ENCODE data around the gene EGFLAM.
A peak's percentile ranks its signal among the peaks of the same experiment; 100 is the strongest.

The EGFLAM gene

GRCh38 chr5:38478878-38479277 lies 220.5 kb downstream of the EGFLAM start:
- peaks cover 8% of the 10 kb centered on the region for H3K4me1 ChIP-seq (ENCODE audit: control insufficient read depth, insufficient read depth, low read length)
- DNase-seq (ENCODE audit: low read depth) = no peak
- no peak overlapping the region for H3K4me3 ChIP-seq (ENCODE audit: low read length)
- H3K27me3 ChIP-seq (replicated peaks; ENCODE audit: control insufficient read depth, insufficient read depth, low read length) = no peaks in the 10 kb centered on the region
- peaks cover 30% of the 10 kb centered on the region for H3K36me3 ChIP-seq (ENCODE audit: control insufficient read depth, insufficient read depth, low read length, severe bottlenecking)
- H3K9me3 ChIP-seq (ENCODE audit: control insufficient read depth, low read length) = no peaks in the 10 kb centered on the region
- H3K9ac ChIP-seq (ENCODE audit: low read length) = no peak overlapping the region

GRCh38 chr5:38479315-38479904 lies 221.1 kb downstream of the EGFLAM start:
- Histone ChIP-seq H3K27me3 (replicated peaks; ENCODE audit: control insufficient read depth, insufficient read depth, low read length) (no peaks in the 10 kb centered on the region), H3K36me3 (ENCODE audit: control insufficient read depth, insufficient read depth, low read length, severe bottlenecking) (peaks cover 34% of the 10 kb centered on the region), H3K9ac (ENCODE audit: low read length) (no peak overlapping the region), H3K4me1 (ENCODE audit: control insufficient read depth, insufficient read depth, low read length) (peaks cover 8% of the 10 kb centered on the region), H3K9me3 (ENCODE audit: control insufficient read depth, low read length) (no peaks in the 10 kb centered on the region), H3K4me3 (ENCODE audit: low read length) (no peak overlapping the region)
- no peak for DNase-seq (ENCODE audit: low read depth)

GRCh38 chr5:38483805-38484398 lies 225.5 kb downstream of the EGFLAM start:
- DNase-seq (ENCODE audit: low read depth) = no peak
- H3K4me3 ChIP-seq (ENCODE audit: low read length) = no peak overlapping the region
- no peak overlapping the region for H3K9ac ChIP-seq (ENCODE audit: low read length)
- no peaks in the 10 kb centered on the region for H3K27me3 ChIP-seq (replicated peaks; ENCODE audit: control insufficient read depth, insufficient read depth, low read length)
- no peaks in the 10 kb centered on the region for H3K9me3 ChIP-seq (ENCODE audit: control insufficient read depth, low read length)
- peaks cover 59% of the 10 kb centered on the region for H3K36me3 ChIP-seq (ENCODE audit: control insufficient read depth, insufficient read depth, low read length, severe bottlenecking)
- peaks cover 12% of the 10 kb centered on the region for H3K4me1 ChIP-seq (ENCODE audit: control insufficient read depth, insufficient read depth, low read length)

- no peaks in the 10 kb centered on the region for H3K9me3 ChIP-seq (ENCODE audit: control insufficient read depth, low read length)
- H3K4me1 ChIP-seq (ENCODE audit: control insufficient read depth, insufficient read depth, low read length) = no peaks in the 10 kb centered on the region
- H3K36me3 ChIP-seq (ENCODE audit: control insufficient read depth, insufficient read depth, low read length, severe bottlenecking) = peaks cover 53% of the 10 kb centered on the region
- no peak for DNase-seq (ENCODE audit: low read depth)
- H3K27me3 ChIP-seq (replicated peaks; ENCODE audit: control insufficient read depth, insufficient read depth, low read length) = no peaks in the 10 kb centered on the region
- H3K4me3 ChIP-seq (ENCODE audit: low read length) = no peak overlapping the region
- H3K9ac ChIP-seq (ENCODE audit: low read length) = no peak overlapping the region
Measured at GRCh38 chr5:38494175-38494574, 235.8 kb downstream of the EGFLAM start.

- no peaks in the 10 kb centered on the region for H3K4me1 ChIP-seq (ENCODE audit: control insufficient read depth, insufficient read depth, low read length)
- H3K9me3 ChIP-seq (ENCODE audit: control insufficient read depth, low read length) = no peaks in the 10 kb centered on the region
- no peak overlapping the region for H3K9ac ChIP-seq (ENCODE audit: low read length)
- H3K36me3 ChIP-seq (ENCODE audit: control insufficient read depth, insufficient read depth, low read length, severe bottlenecking) = peaks cover 51% of the 10 kb centered on the region
- H3K27me3 ChIP-seq (replicated peaks; ENCODE audit: control insufficient read depth, insufficient read depth, low read length) = no peaks in the 10 kb centered on the region
- H3K4me3 ChIP-seq (ENCODE audit: low read length) = no peak overlapping the region
- DNase-seq (ENCODE audit: low read depth) = no peak
Measured at GRCh38 chr5:38494763-38495162, 236.4 kb downstream of the EGFLAM start.

GRCh38 chr5:38497946-38498345 lies 239.6 kb downstream of the EGFLAM start:
- H3K27me3 ChIP-seq (replicated peaks; ENCODE audit: control insufficient read depth, insufficient read depth, low read length) = no peaks in the 10 kb centered on the region
- H3K36me3 ChIP-seq (ENCODE audit: control insufficient read depth, insufficient read depth, low read length, severe bottlenecking) = peaks cover 32% of the 10 kb centered on the region
- H3K4me3 ChIP-seq (ENCODE audit: low read length) = no peak overlapping the region
- no peak overlapping the region for H3K9ac ChIP-seq (ENCODE audit: low read length)
- peaks cover 6% of the 10 kb centered on the region for H3K4me1 ChIP-seq (ENCODE audit: control insufficient read depth, insufficient read depth, low read length)
- peak; percentile 21 for DNase-seq (ENCODE audit: low read depth)
- no peaks in the 10 kb centered on the region for H3K9me3 ChIP-seq (ENCODE audit: control insufficient read depth, low read length)

- H3K36me3 ChIP-seq (ENCODE audit: control insufficient read depth, insufficient read depth, low read length, severe bottlenecking) = peaks cover 25% of the 10 kb centered on the region
Measured at GRCh38 chr5:38500573-38501260, 242.4 kb downstream of the EGFLAM start.

GRCh38 chr5:38506302-38506701 lies 247.9 kb downstream of the EGFLAM start:
- Histone ChIP-seq H3K4me1 (ENCODE audit: control insufficient read depth, insufficient read depth, low read length) (peaks cover 17% of the 10 kb centered on the region), H3K4me3 (ENCODE audit: low read length) (no peak overlapping the region), H3K36me3 (ENCODE audit: control insufficient read depth, insufficient read depth, low read length, severe bottlenecking) (peaks cover 35% of the 10 kb centered on the region), H3K9me3 (ENCODE audit: control insufficient read depth, low read length) (no peaks in the 10 kb centered on the region), H3K9ac (ENCODE audit: low read length) (no peak overlapping the region), H3K27me3 (replicated peaks; ENCODE audit: control insufficient read depth, insufficient read depth, low read length) (no peaks in the 10 kb centered on the region)
- DNase-seq (ENCODE audit: low read depth) = no peak

More at GRCh38 chr5:38500573-38501260, 242.4 kb downstream of the EGFLAM start:
- peaks cover 6% of the 10 kb centered on the region for H3K4me1 ChIP-seq (ENCODE audit: control insufficient read depth, insufficient read depth, low read length)
- H3K9ac ChIP-seq (ENCODE audit: low read length) = no peak overlapping the region
- no peak overlapping the region for H3K4me3 ChIP-seq (ENCODE audit: low read length)
- H3K9me3 ChIP-seq (ENCODE audit: control insufficient read depth, low read length) = no peaks in the 10 kb centered on the region
- DNase-seq (ENCODE audit: low read depth) = peak; percentile 52
- H3K27me3 ChIP-seq (replicated peaks; ENCODE audit: control insufficient read depth, insufficient read depth, low read length) = no peaks in the 10 kb centered on the region

- Histone ChIP-seq H3K9me3 (ENCODE audit: control insufficient read depth, low read length) (no peaks in the 10 kb centered on the region), H3K4me3 (ENCODE audit: low read length) (peak overlapping the region; percentile 30), H3K36me3 (ENCODE audit: control insufficient read depth, insufficient read depth, low read length, severe bottlenecking) (peaks cover 37% of the 10 kb centered on the region), H3K4me1 (ENCODE audit: control insufficient read depth, insufficient read depth, low read length) (peaks cover 17% of the 10 kb centered on the region), H3K9ac (ENCODE audit: low read length) (peak overlapping the region; percentile 26), H3K27me3 (replicated peaks; ENCODE audit: control insufficient read depth, insufficient read depth, low read length) (no peaks in the 10 kb centered on the region)
- DNase-seq (ENCODE audit: low read depth) = peak; percentile 77
Measured at GRCh38 chr5:38509185-38509584, 250.8 kb downstream of the EGFLAM start.
